Caco-2 (cell line): ENCODE results near the gene CARM1. TPM values are rescaled to one million over a fixed set of nuclear protein-coding genes. Genes with fewer than 3 reads are reported as not detected.

Source experiments
- BruUV-seq: library from RNA; stranded (reverse); fragments of 400-500 nt; replicated peaks from 2 replicates; lab custom pipeline; 2021; lab: Mats Ljungman, UMichigan
- CTCF ChIA-PET: fragments of 300-600 bp; sonication (Branson Sonifier 250); formaldehyde crosslinking; loops from one replicate; lab custom pipeline; 2022; ENCODE audit warnings: antibody characterized with exemption; lab: Charles Lee
- POLR2A ChIA-PET: fragments of 300-600 bp; sonication (Branson Sonifier 250); formaldehyde crosslinking; loops from one replicate; lab custom pipeline; 2022; ENCODE audit warnings: antibody characterized with exemption; lab: Charles Lee
- DNase-seq, 2 experiments: peaks; one replicate each; pipeline versions ENCODE4 v3.0.0 to v3.0.0-alpha.2; 2020 to 2022
- H3K27me3 ChIP-seq: replicated peaks from 2 replicates; pipeline ENCODE4 v1.6.0; 2011; ENCODE audit warnings: low read length; ENCODE audit not compliant: control insufficient read depth, insufficient read depth
- H3K36me3 ChIP-seq: 2 replicates; pipeline ENCODE4 v1.5.1; 2011; ENCODE audit warnings: low read length; ENCODE audit not compliant: control insufficient read depth, insufficient read depth
- H3K4me1 ChIP-seq: fragments of 250-450 bp; sonication (Bioruptor Pico); 2 replicates; pipeline ENCODE4 v1.5.1; 2020; ENCODE audit warnings: mild to moderate bottlenecking
- H3K4me3 ChIP-seq: 2 replicates; pipeline ENCODE4 v1.5.1; 2011; ENCODE audit warnings: low read depth, mild to moderate bottlenecking, control low read depth, low read length
- H3K9me3 ChIP-seq: fragments of 250-450 bp; sonication (Bioruptor Pico); 2 replicates; pipeline ENCODE4 v1.5.1; 2020; ENCODE audit warnings: mild to moderate bottlenecking, moderate library complexity
- H3K27ac Mint-ChIP-seq: one replicate; pipeline ENCODE4 v1.8.0; 2022; ENCODE audit warnings: mixed read lengths; ENCODE audit not compliant: unreplicated experiment
- H3K27me3 Mint-ChIP-seq: one replicate; pipeline ENCODE4 v1.8.0; 2022; ENCODE audit warnings: mixed read lengths; ENCODE audit not compliant: insufficient read depth, unreplicated experiment
- H3K36me3 Mint-ChIP-seq: one replicate; pipeline ENCODE4 v1.8.0; 2022; ENCODE audit warnings: mild to moderate bottlenecking, mixed read lengths; ENCODE audit not compliant: insufficient read depth, unreplicated experiment
- H3K4me1 Mint-ChIP-seq: one replicate; pipeline ENCODE4 v1.8.0; 2022; ENCODE audit warnings: low read depth, mixed read lengths; ENCODE audit not compliant: unreplicated experiment
- H3K4me3 Mint-ChIP-seq: one replicate; pipeline ENCODE4 v1.8.0; 2022; ENCODE audit warnings: mild to moderate bottlenecking, moderate library complexity, mixed read lengths; ENCODE audit not compliant: unreplicated experiment
- H3K9me3 Mint-ChIP-seq: one replicate; pipeline ENCODE4 v1.8.0; 2022; ENCODE audit warnings: mixed read lengths; ENCODE audit not compliant: unreplicated experiment
- intact Hi-C: fragments of 100-400 bp; cut with micrococcal nuclease; formaldehyde crosslinking; loops from one replicate; pipeline ENCODE4 v1.10.0; 2022; ENCODE audit not compliant: unreplicated experiment
- total RNA-seq: library from RNA; stranded (reverse); gene quantifications from 2 replicates; pipeline ENCODE4 v1.2.3, GENCODE V29; 2022
- TF ChIP-seq, protein P1 (sequence below), 2 experiments: fragments of 200-600 bp in 1 of 2; IDR thresholded peaks; 1 replicate in 1 of 2; 2 replicates in 1 of 2; pipeline versions ENCODE4 v1.5.1 to v1.8.0; 2011 to 2022; ENCODE audit warnings: antibody characterized with exemption in 1 of 2, control low read depth in 1 of 2, inconsistent platforms in 1 of 2, low read depth in 1 of 2, low read length in 1 of 2, mild to moderate bottlenecking in 1 of 2, moderate library complexity in 1 of 2; ENCODE audit not compliant: insufficient read depth in 1 of 2, severe bottlenecking in 1 of 2, unreplicated experiment in 1 of 2

The CARM1 gene
- total RNA-seq, 1 experiment from 2014 or later: 97.9 TPM

DNA sequence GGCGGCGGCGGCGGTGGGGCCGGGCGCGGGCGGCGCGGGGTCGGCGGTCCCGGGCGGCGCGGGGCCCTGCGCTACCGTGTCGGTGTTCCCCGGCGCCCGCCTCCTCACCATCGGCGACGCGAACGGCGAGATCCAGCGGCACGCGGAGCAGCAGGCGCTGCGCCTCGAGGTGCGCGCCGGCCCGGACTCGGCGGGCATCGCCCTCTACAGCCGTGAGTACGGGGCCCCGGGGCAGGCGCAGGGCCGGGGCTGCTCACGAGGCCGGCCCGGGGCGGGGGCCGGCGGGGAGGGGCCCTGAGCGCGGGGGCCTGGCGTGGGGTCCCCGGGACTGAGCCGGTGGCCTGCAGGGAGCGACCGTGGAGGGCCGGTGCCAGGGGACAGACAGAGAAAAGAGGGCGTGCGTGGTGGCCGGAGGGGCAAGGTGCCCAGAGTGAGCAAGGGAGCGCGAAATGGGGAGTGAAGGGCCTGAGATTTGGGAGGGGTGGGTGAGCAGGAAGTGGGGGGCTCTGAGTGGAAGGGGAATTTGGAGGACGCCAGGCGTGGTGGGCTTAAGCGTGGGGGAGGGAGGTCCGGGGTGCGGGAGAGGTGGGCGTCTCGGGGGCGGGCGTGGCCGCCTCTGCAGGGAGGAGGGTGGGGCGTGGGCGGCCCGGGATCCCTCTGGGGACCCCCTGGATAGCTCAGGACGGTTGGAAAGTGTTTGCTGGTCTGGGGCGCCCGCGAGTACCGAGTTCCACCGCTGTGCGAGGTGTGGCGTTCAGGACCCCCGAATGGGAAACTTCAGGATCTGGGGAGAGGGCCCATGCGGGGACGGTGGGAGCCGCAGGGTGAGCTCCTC, 575 bp downstream of the CARM1 start:
- Mint-ChIP-seq H3K27ac (peak overlapping the region; percentile 88), H3K27me3 (no peaks in the 10 kb centered on the region), H3K36me3 (peaks cover 27% of the 10 kb centered on the region), H3K4me1 (no peaks in the 10 kb centered on the region), H3K4me3 (peak overlapping the region; percentile 92), H3K9me3 (no peaks in the 10 kb centered on the region)
- CTCF ChIA-PET: interaction anchor here (0.6 to 1.4 kb wide), 7 partner anchors 14 to 172 kb away, joined by 3 to 10 read pairs (median 4); partner anchors contain the start of gene TMED1
- POLR2A ChIA-PET: interaction anchor here (0.6 to 1.4 kb wide), 4 partner anchors 10 to 90 kb away, joined by 3 to 4 read pairs (median 3); partner anchors contain the start of gene TMED1
- H3K4me3 ChIP-seq: peak overlapping the region; percentile 70
- no TSS peak for BruUV-seq
- peak in 1 of 2 experiments; percentile 45 for DNase-seq
- peaks cover 22% of the 10 kb centered on the region for H3K4me1 ChIP-seq
- intact Hi-C loops: loop anchor here (1.0 kb wide), 1 partner anchor 36 kb away; the partner anchor contains the start of gene TMED1
- H3K9me3 ChIP-seq: no peaks in the 10 kb centered on the region
- H3K36me3 ChIP-seq: no peaks in the 10 kb centered on the region
- TF ChIP-seq, protein P1, sequence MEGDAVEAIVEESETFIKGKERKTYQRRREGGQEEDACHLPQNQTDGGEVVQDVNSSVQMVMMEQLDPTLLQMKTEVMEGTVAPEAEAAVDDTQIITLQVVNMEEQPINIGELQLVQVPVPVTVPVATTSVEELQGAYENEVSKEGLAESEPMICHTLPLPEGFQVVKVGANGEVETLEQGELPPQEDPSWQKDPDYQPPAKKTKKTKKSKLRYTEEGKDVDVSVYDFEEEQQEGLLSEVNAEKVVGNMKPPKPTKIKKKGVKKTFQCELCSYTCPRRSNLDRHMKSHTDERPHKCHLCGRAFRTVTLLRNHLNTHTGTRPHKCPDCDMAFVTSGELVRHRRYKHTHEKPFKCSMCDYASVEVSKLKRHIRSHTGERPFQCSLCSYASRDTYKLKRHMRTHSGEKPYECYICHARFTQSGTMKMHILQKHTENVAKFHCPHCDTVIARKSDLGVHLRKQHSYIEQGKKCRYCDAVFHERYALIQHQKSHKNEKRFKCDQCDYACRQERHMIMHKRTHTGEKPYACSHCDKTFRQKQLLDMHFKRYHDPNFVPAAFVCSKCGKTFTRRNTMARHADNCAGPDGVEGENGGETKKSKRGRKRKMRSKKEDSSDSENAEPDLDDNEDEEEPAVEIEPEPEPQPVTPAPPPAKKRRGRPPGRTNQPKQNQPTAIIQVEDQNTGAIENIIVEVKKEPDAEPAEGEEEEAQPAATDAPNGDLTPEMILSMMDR (IDR thresholded peaks at IDR 0.05; ENCODE audit: insufficient read depth in 1 of 2, low read depth in 1 of 2, low read length in 1 of 2, severe bottlenecking in 1 of 2, unreplicated experiment in 1 of 2): no peak
- no peaks in the 10 kb centered on the region for H3K27me3 ChIP-seq

DNA sequence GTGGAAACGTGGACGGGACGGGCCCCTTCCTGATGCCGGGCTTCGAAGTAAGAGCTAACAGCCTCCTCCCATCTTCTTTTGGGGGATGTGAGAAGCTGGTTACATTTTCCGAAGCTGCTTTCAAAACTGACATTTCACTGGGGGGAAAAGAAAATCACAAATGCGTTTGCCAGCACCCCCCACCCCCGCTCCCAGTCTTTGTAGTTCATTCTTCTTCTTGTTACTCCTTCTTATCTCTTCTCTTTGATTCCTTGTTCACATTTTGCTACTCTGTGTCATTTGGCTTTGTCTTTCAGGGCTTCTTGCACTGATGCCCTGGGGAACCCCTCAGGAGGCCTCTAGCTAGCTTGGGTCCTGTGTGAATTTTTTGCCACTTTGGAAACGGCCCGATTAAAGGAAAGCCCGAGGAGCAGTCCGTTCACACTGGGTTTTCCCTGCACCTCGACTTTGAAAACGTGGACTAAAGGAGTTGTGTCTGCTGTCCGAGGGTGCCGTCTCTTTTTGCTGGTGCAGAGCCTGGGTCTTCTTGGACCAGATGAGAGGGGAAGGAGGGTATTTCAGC, 1.3 kb downstream of the CARM1 start:
- CTCF ChIA-PET: interaction anchor here (0.7 to 1.4 kb wide), 5 partner anchors 15 to 758 kb away, joined by 3 to 4 read pairs (median 3); no protein-coding TSS in a partner anchor
- POLR2A ChIA-PET: interaction anchor here (0.6 to 1.4 kb wide), 2 partner anchors 37 to 89 kb away, joined by 3 read pairs; partner anchors contain the start of gene TMED1

More for the DNA sequence above, 1.3 kb downstream of the CARM1 start:
- Mint-ChIP-seq H3K36me3 (peaks cover 27% of the 10 kb centered on the region), H3K4me1 (no peaks in the 10 kb centered on the region), H3K4me3 (peak overlapping the region; percentile 92), H3K9me3 (no peaks in the 10 kb centered on the region), H3K27ac (peak overlapping the region; percentile 88), H3K27me3 (no peaks in the 10 kb centered on the region)
- Histone ChIP-seq H3K36me3 (no peaks in the 10 kb centered on the region), H3K27me3 (no peaks in the 10 kb centered on the region), H3K4me3 (peak overlapping the region; percentile 70), H3K9me3 (no peaks in the 10 kb centered on the region), H3K4me1 (peaks cover 22% of the 10 kb centered on the region)
- TF ChIP-seq, protein P1 (IDR thresholded peaks at IDR 0.05; ENCODE audit: insufficient read depth in 1 of 2, low read depth in 1 of 2, low read length in 1 of 2, severe bottlenecking in 1 of 2, unreplicated experiment in 1 of 2): no peak
- TSS peak; percentile 39 for BruUV-seq
- DNase-seq: no peak
- intact Hi-C loops: no loop called here
